Measurements from ENCODE around the gene FBXO2.

- TF ChIP-seq CTCF (IDR thresholded peaks at IDR 0.05) (no peak), POLR2A (IDR thresholded peaks at IDR 0.05) (no peak), EP300 (IDR thresholded peaks at IDR 0.05; ENCODE audit: low read depth) (no peak), POLR2AphosphoS5 (IDR thresholded peaks at IDR 0.05) (no peak)
These were observed 38.9 kb upstream of the FBXO2 start for GRCh38 chr1:11693024-11693590.

All from transverse colon (tissue), 4 donors.